ENCODE results near the gene AREG.

Gene AREG

DNA sequence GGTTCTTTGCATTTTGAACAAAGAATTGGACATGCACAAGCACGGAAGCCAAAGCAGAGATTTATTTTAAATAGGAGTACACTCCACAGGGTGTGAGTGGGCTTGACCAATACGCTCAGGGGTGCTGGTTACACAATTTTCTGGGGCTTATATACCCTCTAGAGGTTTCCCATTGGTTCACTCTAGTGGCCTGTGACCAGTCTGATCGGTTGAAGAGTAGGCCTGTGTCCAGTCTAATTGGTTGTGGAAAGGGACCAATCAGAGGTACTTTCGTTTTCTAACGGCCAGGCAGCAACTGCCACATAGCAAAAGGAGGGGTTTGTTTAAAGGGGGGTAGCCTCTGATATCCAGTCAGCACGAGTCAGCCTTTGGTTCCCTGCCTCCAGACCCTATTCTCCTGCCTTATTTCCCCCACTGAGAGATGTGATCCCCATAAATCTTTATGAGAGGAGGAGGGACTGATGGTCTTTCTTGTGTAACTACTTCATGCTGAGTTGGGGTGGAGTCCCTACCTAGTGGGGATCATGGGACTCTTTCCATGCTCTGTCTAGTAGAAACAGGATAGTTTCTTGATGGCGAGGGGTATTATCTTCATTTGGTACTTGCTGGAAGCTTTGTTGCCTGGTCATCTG is 11.3 kb upstream of the AREG start:
- Histone ChIP-seq H3K27me3 (ENCODE audit: insufficient read depth, low read depth, severe bottlenecking) (no peaks in the 10 kb centered on the region), H3K36me3 (no peaks in the 10 kb centered on the region), H3K4me3 (ENCODE audit: low read depth, low read length) (no peak overlapping the region), H3K27ac (no peak overlapping the region), H3K9me3 (ENCODE audit: severe bottlenecking) (no peaks in the 10 kb centered on the region)
- no peak for DNase-seq
- TF ChIP-seq CTCF (IDR thresholded peaks at IDR 0.05; ENCODE audit: low read depth, low read length), result no peak

GRCh38 chr4:74435296-74435695 is 9.6 kb upstream of the AREG start:
- no peak overlapping the region for H3K4me3 ChIP-seq (ENCODE audit: low read depth, low read length)
- H3K9me3 ChIP-seq (ENCODE audit: severe bottlenecking), result no peaks in the 10 kb centered on the region
- DNase-seq, result no peak
- no peaks in the 10 kb centered on the region for H3K27me3 ChIP-seq (ENCODE audit: insufficient read depth, low read depth, severe bottlenecking)
- no peaks in the 10 kb centered on the region for H3K36me3 ChIP-seq
- no peak for TF ChIP-seq CTCF (IDR thresholded peaks at IDR 0.05; ENCODE audit: low read depth, low read length)
- no peak overlapping the region for H3K27ac ChIP-seq

- H3K27ac ChIP-seq, result no peak overlapping the region
- no peak for DNase-seq
- no peaks in the 10 kb centered on the region for H3K36me3 ChIP-seq
- TF ChIP-seq CTCF (IDR thresholded peaks at IDR 0.05; ENCODE audit: low read depth, low read length), result no peak
- H3K27me3 ChIP-seq (ENCODE audit: insufficient read depth, low read depth, severe bottlenecking), result no peaks in the 10 kb centered on the region
- no peaks in the 10 kb centered on the region for H3K9me3 ChIP-seq (ENCODE audit: severe bottlenecking)
- H3K4me3 ChIP-seq (ENCODE audit: low read depth, low read length), result no peak overlapping the region
These were observed 7.1 kb upstream of the AREG start for GRCh38 chr4:74437866-74438265.

DNA sequence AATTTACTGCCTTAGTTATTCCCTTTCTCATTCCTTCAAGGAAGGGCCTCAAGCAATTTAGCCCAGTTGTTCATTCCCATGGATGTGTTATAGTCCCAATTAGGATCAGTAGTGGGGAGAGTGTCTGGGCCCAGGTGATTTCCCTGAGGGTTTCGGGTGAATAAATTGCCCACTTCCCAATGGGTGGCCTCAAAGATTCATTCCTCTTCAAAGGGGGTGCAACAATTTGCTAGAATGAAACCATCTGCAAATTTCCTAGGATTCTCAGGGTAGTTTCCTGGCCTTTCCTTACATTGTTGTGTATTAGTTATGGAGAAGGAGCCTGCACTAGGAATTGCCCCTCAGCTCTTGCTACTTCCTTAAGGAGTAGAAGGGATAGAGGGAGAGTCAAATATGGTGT is 6.3 kb upstream of the AREG start:
- Histone ChIP-seq H3K27me3 (ENCODE audit: insufficient read depth, low read depth, severe bottlenecking) (no peaks in the 10 kb centered on the region), H3K36me3 (no peaks in the 10 kb centered on the region), H3K9me3 (ENCODE audit: severe bottlenecking) (no peaks in the 10 kb centered on the region), H3K27ac (no peak overlapping the region), H3K4me3 (ENCODE audit: low read depth, low read length) (no peak overlapping the region)
- no peak for TF ChIP-seq CTCF (IDR thresholded peaks at IDR 0.05; ENCODE audit: low read depth, low read length)
- DNase-seq, result no peak

DNA sequence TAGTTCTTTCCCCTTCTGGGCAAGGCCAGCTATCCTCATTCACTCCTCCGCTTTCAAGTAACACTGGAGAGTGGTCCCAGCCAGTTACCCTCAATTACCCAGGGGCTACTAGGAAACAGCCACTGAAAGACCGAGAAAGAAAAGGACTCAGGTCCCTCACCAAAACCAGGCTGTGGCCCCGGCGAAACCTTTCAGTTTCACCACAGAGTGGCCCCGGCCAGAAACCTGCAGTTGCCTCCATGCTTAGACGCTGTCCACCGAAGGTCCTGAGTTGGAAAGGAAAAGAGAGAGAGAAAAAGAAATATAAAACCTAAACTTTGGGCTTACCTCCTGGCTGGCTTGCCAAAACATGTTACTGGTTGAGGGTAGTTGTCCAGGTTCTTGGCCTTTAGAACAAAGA is 5.0 kb upstream of the AREG start:
- H3K4me3 ChIP-seq (ENCODE audit: low read depth, low read length), result no peak overlapping the region

More for the DNA sequence above, 5.0 kb upstream of the AREG start:
- Histone ChIP-seq H3K36me3 (no peaks in the 10 kb centered on the region), H3K27ac (no peak overlapping the region), H3K27me3 (ENCODE audit: insufficient read depth, low read depth, severe bottlenecking) (peaks cover 8% of the 10 kb centered on the region), H3K9me3 (ENCODE audit: severe bottlenecking) (no peaks in the 10 kb centered on the region)
- no peak for TF ChIP-seq CTCF (IDR thresholded peaks at IDR 0.05; ENCODE audit: low read depth, low read length)
- DNase-seq, result no peak

Measured in WERI-Rb-1 (cell line).